Measurements from ENCODE around the gene MTMR2.
A peak's percentile ranks its signal among the peaks of the same experiment; 100 is the strongest.

Gene MTMR2

DNA sequence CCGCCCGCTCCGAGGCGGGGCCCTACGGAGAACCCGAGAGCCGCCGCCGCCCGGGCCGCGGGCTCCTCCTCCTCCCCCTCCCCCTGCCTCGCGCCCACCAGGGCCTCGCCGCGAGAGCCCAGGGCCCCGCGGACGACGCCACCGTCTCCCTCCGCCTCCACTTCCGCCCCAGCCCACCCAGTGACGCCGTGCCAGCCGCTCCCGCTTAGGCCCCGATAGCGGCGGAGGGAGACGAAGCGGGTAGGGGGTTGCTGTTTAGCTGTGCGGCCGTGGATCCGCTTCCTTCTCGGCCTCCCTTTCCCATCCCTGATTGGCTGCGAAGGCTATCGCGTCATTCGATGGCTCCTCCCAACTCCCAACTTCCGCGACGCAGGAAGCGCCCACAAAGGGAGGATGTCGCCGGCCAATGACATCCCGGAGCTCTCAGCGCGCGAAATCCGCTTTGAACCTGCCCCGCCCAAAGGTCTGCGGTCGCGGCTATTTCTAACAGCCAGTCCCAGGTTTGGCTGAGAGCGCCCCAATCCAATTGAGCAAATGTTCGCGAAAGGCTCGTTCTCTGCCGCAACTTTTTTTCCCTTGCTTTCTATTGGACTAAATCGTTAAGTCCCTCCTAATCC, 134.3 kb downstream of the MTMR2 start, which contains the start of gene FAM76B:
FAM76B (minus strand) TSS at position 277 of the 617 bp plus-strand sequence. CDS start 304 bp downstream, outside the sequence.
- peak; percentile 97 for DNase-seq (ENCODE audit: extremely low read depth, low read depth)
- no peak for TF ChIP-seq CTCF (IDR thresholded peaks at IDR 0.05; ENCODE audit: low read depth, low read length)

GRCh38 chr11:95788921-95789505, 134.9 kb downstream of the MTMR2 start:
- peak; percentile 41 for TF ChIP-seq CTCF (IDR thresholded peaks at IDR 0.05; ENCODE audit: low read depth, low read length)
- no peak for DNase-seq (ENCODE audit: extremely low read depth, low read depth)

Data from AG09319 (cell line).